ENCODE data around the gene NRP2.

Gene NRP2

GRCh38 chr2:205692104-205692503, 9.8 kb downstream of the NRP2 start:
- H3K27me3 Mint-ChIP-seq, result peaks cover 5% of the 10 kb centered on the region
- H3K4me1 Mint-ChIP-seq (ENCODE audit: low read depth), result no peaks in the 10 kb centered on the region
- no peaks in the 10 kb centered on the region for H3K36me3 Mint-ChIP-seq
- H3K9me3 Mint-ChIP-seq (ENCODE audit: low read depth), result no peaks in the 10 kb centered on the region
- H3K4me3 Mint-ChIP-seq, result no peak overlapping the region
- no peak overlapping the region for H3K27ac Mint-ChIP-seq

- Mint-ChIP-seq H3K9me3 (ENCODE audit: low read depth) (no peaks in the 10 kb centered on the region), H3K27ac (no peak overlapping the region), H3K4me1 (ENCODE audit: low read depth) (no peaks in the 10 kb centered on the region), H3K4me3 (no peak overlapping the region), H3K27me3 (peaks cover 1% of the 10 kb centered on the region), H3K36me3 (no peaks in the 10 kb centered on the region)
Observed at GRCh38 chr2:205694256-205694655, 12.0 kb downstream of the NRP2 start.

- Mint-ChIP-seq H3K4me1 (ENCODE audit: low read depth) (no peaks in the 10 kb centered on the region), H3K36me3 (no peaks in the 10 kb centered on the region), H3K4me3 (no peak overlapping the region), H3K27ac (no peak overlapping the region), H3K27me3 (peaks cover 1% of the 10 kb centered on the region), H3K9me3 (ENCODE audit: low read depth) (no peaks in the 10 kb centered on the region)
Observed at GRCh38 chr2:205695460-205695991, 13.2 kb downstream of the NRP2 start.

- no peaks in the 10 kb centered on the region for H3K36me3 Mint-ChIP-seq
- H3K4me1 Mint-ChIP-seq (ENCODE audit: low read depth), result no peaks in the 10 kb centered on the region
- H3K4me3 Mint-ChIP-seq, result no peak overlapping the region
- H3K27ac Mint-ChIP-seq, result no peak overlapping the region
- H3K27me3 Mint-ChIP-seq, result peaks cover 1% of the 10 kb centered on the region
- H3K9me3 Mint-ChIP-seq (ENCODE audit: low read depth), result no peaks in the 10 kb centered on the region
Observed at GRCh38 chr2:205696331-205696926, 14.1 kb downstream of the NRP2 start.

GRCh38 chr2:205696927-205697441, 14.7 kb downstream of the NRP2 start:
- H3K9me3 Mint-ChIP-seq (ENCODE audit: low read depth), result no peaks in the 10 kb centered on the region

GRCh38 chr2:205698286-205699268, 16.3 kb downstream of the NRP2 start:
- H3K36me3 Mint-ChIP-seq, result no peaks in the 10 kb centered on the region
- H3K9me3 Mint-ChIP-seq (ENCODE audit: low read depth), result no peaks in the 10 kb centered on the region
- no peak overlapping the region for H3K27ac Mint-ChIP-seq
- H3K4me3 Mint-ChIP-seq, result no peak overlapping the region
- no peaks in the 10 kb centered on the region for H3K4me1 Mint-ChIP-seq (ENCODE audit: low read depth)
- peaks cover under 1% of the 10 kb centered on the region for H3K27me3 Mint-ChIP-seq

More at GRCh38 chr2:205696927-205697441, 14.7 kb downstream of the NRP2 start:
- H3K4me3 Mint-ChIP-seq, result no peak overlapping the region
- H3K36me3 Mint-ChIP-seq, result no peaks in the 10 kb centered on the region
- H3K4me1 Mint-ChIP-seq (ENCODE audit: low read depth), result no peaks in the 10 kb centered on the region
- peaks cover 1% of the 10 kb centered on the region for H3K27me3 Mint-ChIP-seq
- no peak overlapping the region for H3K27ac Mint-ChIP-seq

- no peaks in the 10 kb centered on the region for H3K27me3 Mint-ChIP-seq
- H3K9me3 Mint-ChIP-seq (ENCODE audit: low read depth), result no peaks in the 10 kb centered on the region
- H3K4me3 Mint-ChIP-seq, result no peak overlapping the region
- H3K27ac Mint-ChIP-seq, result no peak overlapping the region
- H3K4me1 Mint-ChIP-seq (ENCODE audit: low read depth), result no peaks in the 10 kb centered on the region
- no peaks in the 10 kb centered on the region for H3K36me3 Mint-ChIP-seq
Observed at GRCh38 chr2:205699515-205700289, 17.4 kb downstream of the NRP2 start.

- Mint-ChIP-seq H3K4me3 (no peak overlapping the region), H3K36me3 (no peaks in the 10 kb centered on the region), H3K27me3 (no peaks in the 10 kb centered on the region), H3K9me3 (ENCODE audit: low read depth) (no peaks in the 10 kb centered on the region), H3K27ac (peak overlapping the region; percentile 16), H3K4me1 (ENCODE audit: low read depth) (no peaks in the 10 kb centered on the region)
Observed at GRCh38 chr2:205700331-205701132, 18.2 kb downstream of the NRP2 start.

- H3K36me3 Mint-ChIP-seq, result no peaks in the 10 kb centered on the region
- H3K9me3 Mint-ChIP-seq (ENCODE audit: low read depth), result no peaks in the 10 kb centered on the region
- no peaks in the 10 kb centered on the region for H3K27me3 Mint-ChIP-seq
- no peak overlapping the region for H3K4me3 Mint-ChIP-seq
- H3K27ac Mint-ChIP-seq, result no peak overlapping the region
- peaks cover 4% of the 10 kb centered on the region for H3K4me1 Mint-ChIP-seq (ENCODE audit: low read depth)
Observed at GRCh38 chr2:205701509-205701908, 19.2 kb downstream of the NRP2 start.

- no peaks in the 10 kb centered on the region for H3K27me3 Mint-ChIP-seq
- H3K4me3 Mint-ChIP-seq, result no peak overlapping the region
- H3K4me1 Mint-ChIP-seq (ENCODE audit: low read depth), result peaks cover 10% of the 10 kb centered on the region
- no peaks in the 10 kb centered on the region for H3K36me3 Mint-ChIP-seq
- no peaks in the 10 kb centered on the region for H3K9me3 Mint-ChIP-seq (ENCODE audit: low read depth)
- no peak overlapping the region for H3K27ac Mint-ChIP-seq
Observed at GRCh38 chr2:205702576-205702975, 20.3 kb downstream of the NRP2 start.

- Mint-ChIP-seq H3K27me3 (no peaks in the 10 kb centered on the region), H3K4me3 (no peak overlapping the region), H3K4me1 (ENCODE audit: low read depth) (peaks cover 10% of the 10 kb centered on the region), H3K9me3 (ENCODE audit: low read depth) (no peaks in the 10 kb centered on the region), H3K27ac (no peak overlapping the region), H3K36me3 (no peaks in the 10 kb centered on the region)
Observed at GRCh38 chr2:205703471-205704126, 21.3 kb downstream of the NRP2 start.

GRCh38 chr2:205704127-205704741, 21.9 kb downstream of the NRP2 start:
- H3K9me3 Mint-ChIP-seq (ENCODE audit: low read depth), result no peaks in the 10 kb centered on the region
- H3K27me3 Mint-ChIP-seq, result no peaks in the 10 kb centered on the region
- no peak overlapping the region for H3K27ac Mint-ChIP-seq
- H3K4me1 Mint-ChIP-seq (ENCODE audit: low read depth), result peaks cover 11% of the 10 kb centered on the region
- H3K4me3 Mint-ChIP-seq, result no peak overlapping the region
- no peaks in the 10 kb centered on the region for H3K36me3 Mint-ChIP-seq
